Measurements from ENCODE around the gene MYLK.

Gene MYLK

GRCh38 chr3:123755085-123755484, 129.0 kb downstream of the MYLK start:
- Histone ChIP-seq H3K27me3 (ENCODE audit: control insufficient read depth, insufficient read depth, low read length) (no peaks in the 10 kb centered on the region), H3K9ac (ENCODE audit: low read length) (no peak overlapping the region), H3K9me3 (ENCODE audit: control insufficient read depth, low read depth, low read length) (no peaks in the 10 kb centered on the region), H3K36me3 (ENCODE audit: control insufficient read depth, low read depth, low read length) (no peaks in the 10 kb centered on the region), H3K4me3 (ENCODE audit: low read length) (no peak overlapping the region), H3K4me1 (ENCODE audit: control insufficient read depth, low read depth, low read length) (no peaks in the 10 kb centered on the region), H3K27ac (ENCODE audit: low read length) (no peak overlapping the region)

DNA sequence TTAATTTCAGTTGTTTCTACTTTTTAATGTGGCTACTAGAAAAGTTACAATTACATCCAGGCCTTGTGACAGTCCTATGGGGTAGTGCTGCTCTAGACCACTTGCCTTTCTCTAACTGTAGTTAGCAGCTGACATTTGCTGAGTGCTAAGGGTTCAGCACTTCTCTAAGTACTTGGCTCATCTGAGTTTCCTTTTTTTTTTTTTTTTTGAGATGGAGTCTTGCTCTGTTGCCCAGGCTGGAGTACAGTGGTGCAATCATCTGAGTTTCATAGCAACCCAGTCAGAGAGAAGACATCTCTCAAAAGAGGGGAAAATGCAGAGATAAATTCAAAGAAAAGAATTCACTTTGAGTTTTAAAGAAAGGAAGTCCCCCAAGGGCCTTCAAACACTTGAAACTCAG, 130.8 kb downstream of the MYLK start:
- Histone ChIP-seq H3K9ac (ENCODE audit: low read length) (no peak overlapping the region), H3K36me3 (ENCODE audit: control insufficient read depth, low read depth, low read length) (no peaks in the 10 kb centered on the region), H3K27ac (ENCODE audit: low read length) (no peak overlapping the region), H3K27me3 (ENCODE audit: control insufficient read depth, insufficient read depth, low read length) (no peaks in the 10 kb centered on the region), H3K4me1 (ENCODE audit: control insufficient read depth, low read depth, low read length) (no peaks in the 10 kb centered on the region), H3K4me3 (ENCODE audit: low read length) (no peak overlapping the region), H3K9me3 (ENCODE audit: control insufficient read depth, low read depth, low read length) (no peaks in the 10 kb centered on the region)

- Histone ChIP-seq H3K4me1 (ENCODE audit: control insufficient read depth, low read depth, low read length) (no peaks in the 10 kb centered on the region), H3K36me3 (ENCODE audit: control insufficient read depth, low read depth, low read length) (no peaks in the 10 kb centered on the region), H3K27ac (ENCODE audit: low read length) (no peak overlapping the region), H3K4me3 (ENCODE audit: low read length) (no peak overlapping the region), H3K9ac (ENCODE audit: low read length) (no peak overlapping the region), H3K9me3 (ENCODE audit: control insufficient read depth, low read depth, low read length) (no peaks in the 10 kb centered on the region), H3K27me3 (ENCODE audit: control insufficient read depth, insufficient read depth, low read length) (no peaks in the 10 kb centered on the region)
Observed at GRCh38 chr3:123752228-123752627, 131.9 kb downstream of the MYLK start.

DNA sequence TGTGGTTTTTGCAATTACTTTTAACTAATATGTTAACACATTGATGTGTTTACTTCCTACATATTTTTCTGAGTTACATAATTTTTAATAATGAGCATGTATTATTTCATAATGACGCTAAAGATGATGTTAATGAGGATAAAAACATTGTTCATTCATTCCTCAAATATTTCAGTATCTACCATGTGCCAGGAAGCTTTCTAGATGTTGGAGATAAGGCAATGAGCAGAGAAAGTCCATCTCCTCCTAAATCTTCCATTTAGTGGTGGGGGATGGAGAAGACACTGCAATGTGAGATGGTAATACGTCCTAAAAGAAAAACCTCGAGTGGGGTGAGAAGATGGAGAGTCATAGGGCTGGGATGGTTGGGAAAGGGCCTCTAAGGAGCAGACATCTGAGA, 132.7 kb downstream of the MYLK start:
- H3K9ac ChIP-seq (ENCODE audit: low read length): no peak overlapping the region
- no peaks in the 10 kb centered on the region for H3K9me3 ChIP-seq (ENCODE audit: control insufficient read depth, low read depth, low read length)
- H3K27ac ChIP-seq (ENCODE audit: low read length): no peak overlapping the region
- H3K4me3 ChIP-seq (ENCODE audit: low read length): no peak overlapping the region
- no peaks in the 10 kb centered on the region for H3K27me3 ChIP-seq (ENCODE audit: control insufficient read depth, insufficient read depth, low read length)
- no peaks in the 10 kb centered on the region for H3K4me1 ChIP-seq (ENCODE audit: control insufficient read depth, low read depth, low read length)
- no peaks in the 10 kb centered on the region for H3K36me3 ChIP-seq (ENCODE audit: control insufficient read depth, low read depth, low read length)

- Histone ChIP-seq H3K27ac (ENCODE audit: low read length) (no peak overlapping the region), H3K9ac (ENCODE audit: low read length) (no peak overlapping the region)
Observed at GRCh38 chr3:123750659-123751420, 133.3 kb downstream of the MYLK start.

DNA sequence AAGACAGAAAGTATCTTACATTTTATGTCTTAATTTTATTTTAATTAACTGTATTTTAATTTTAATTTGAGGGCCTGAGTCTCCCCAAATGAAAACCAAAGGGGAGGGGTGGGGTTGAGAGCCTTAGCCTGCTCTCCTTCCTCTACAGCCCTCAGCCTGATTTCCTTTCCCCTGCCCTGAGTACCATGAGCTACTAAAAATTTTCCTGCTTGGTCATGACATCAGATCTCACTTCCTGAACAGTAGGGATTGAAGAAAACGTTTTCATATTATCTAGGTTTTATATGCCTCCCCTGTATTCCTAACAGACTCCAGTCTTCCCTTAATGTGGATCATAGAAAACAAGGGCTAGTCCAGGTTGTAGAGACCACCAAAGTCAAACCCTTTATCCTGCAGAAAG, 133.9 kb downstream of the MYLK start:
- H3K4me1 ChIP-seq (ENCODE audit: control insufficient read depth, low read depth, low read length): no peaks in the 10 kb centered on the region
- no peak overlapping the region for H3K4me3 ChIP-seq (ENCODE audit: low read length)
- H3K9me3 ChIP-seq (ENCODE audit: control insufficient read depth, low read depth, low read length): no peaks in the 10 kb centered on the region
- H3K36me3 ChIP-seq (ENCODE audit: control insufficient read depth, low read depth, low read length): no peaks in the 10 kb centered on the region
- no peak overlapping the region for H3K27ac ChIP-seq (ENCODE audit: low read length)
- H3K9ac ChIP-seq (ENCODE audit: low read length): no peak overlapping the region
- no peaks in the 10 kb centered on the region for H3K27me3 ChIP-seq (ENCODE audit: control insufficient read depth, insufficient read depth, low read length)

More at GRCh38 chr3:123750659-123751420, 133.3 kb downstream of the MYLK start:
- Histone ChIP-seq H3K4me3 (ENCODE audit: low read length) (no peak overlapping the region), H3K36me3 (ENCODE audit: control insufficient read depth, low read depth, low read length) (no peaks in the 10 kb centered on the region), H3K27me3 (ENCODE audit: control insufficient read depth, insufficient read depth, low read length) (no peaks in the 10 kb centered on the region), H3K4me1 (ENCODE audit: control insufficient read depth, low read depth, low read length) (no peaks in the 10 kb centered on the region), H3K9me3 (ENCODE audit: control insufficient read depth, low read depth, low read length) (no peaks in the 10 kb centered on the region)

GRCh38 chr3:123749711-123750110, 134.4 kb downstream of the MYLK start:
- no peaks in the 10 kb centered on the region for H3K27me3 ChIP-seq (ENCODE audit: control insufficient read depth, insufficient read depth, low read length)
- no peak overlapping the region for H3K9ac ChIP-seq (ENCODE audit: low read length)
- H3K4me1 ChIP-seq (ENCODE audit: control insufficient read depth, low read depth, low read length): no peaks in the 10 kb centered on the region
- no peak overlapping the region for H3K27ac ChIP-seq (ENCODE audit: low read length)
- no peak overlapping the region for H3K4me3 ChIP-seq (ENCODE audit: low read length)
- H3K9me3 ChIP-seq (ENCODE audit: control insufficient read depth, low read depth, low read length): no peaks in the 10 kb centered on the region
- H3K36me3 ChIP-seq (ENCODE audit: control insufficient read depth, low read depth, low read length): no peaks in the 10 kb centered on the region

DNA sequence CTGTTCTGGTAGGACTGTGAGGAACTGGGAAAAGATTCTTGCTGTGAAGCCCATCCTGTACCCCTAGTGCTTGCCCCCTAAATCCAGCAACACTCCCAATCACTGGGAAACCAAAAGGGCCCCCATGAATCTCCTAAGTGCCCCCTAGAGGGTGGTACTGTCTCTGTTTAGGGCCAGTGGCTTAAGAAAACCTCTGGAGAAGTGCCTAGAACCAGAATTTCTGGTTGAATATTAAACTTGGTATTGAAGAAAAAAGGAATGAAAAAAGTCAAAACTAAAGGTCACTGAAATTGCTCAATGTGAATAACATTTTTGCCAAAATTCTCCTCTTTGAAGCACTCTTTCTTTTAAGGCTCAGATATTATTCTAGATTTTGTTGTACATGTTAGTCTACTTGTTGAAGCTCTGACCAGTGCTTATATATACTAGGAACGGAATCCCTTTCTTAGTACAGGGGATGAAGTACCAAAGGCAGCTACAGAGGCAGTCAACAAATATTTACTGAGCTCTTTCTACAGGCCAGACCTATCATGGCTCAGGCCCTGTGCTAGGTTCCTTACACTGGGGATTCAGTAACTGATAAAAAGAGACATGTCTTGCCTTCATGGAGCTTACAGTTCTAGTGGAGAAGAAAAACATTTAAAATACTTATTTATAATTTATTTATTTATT, 138.8 kb downstream of the MYLK start:
- H3K9me3 ChIP-seq (ENCODE audit: control insufficient read depth, low read depth, low read length): no peaks in the 10 kb centered on the region
- no peak overlapping the region for H3K4me3 ChIP-seq (ENCODE audit: low read length)
- H3K36me3 ChIP-seq (ENCODE audit: control insufficient read depth, low read depth, low read length): no peaks in the 10 kb centered on the region
- H3K9ac ChIP-seq (ENCODE audit: low read length): no peak overlapping the region
- no peaks in the 10 kb centered on the region for H3K27me3 ChIP-seq (ENCODE audit: control insufficient read depth, insufficient read depth, low read length)
- H3K4me1 ChIP-seq (ENCODE audit: control insufficient read depth, low read depth, low read length): no peaks in the 10 kb centered on the region
- no peak overlapping the region for H3K27ac ChIP-seq (ENCODE audit: low read length)

- H3K4me3 ChIP-seq (ENCODE audit: low read length): no peak overlapping the region
- H3K27ac ChIP-seq (ENCODE audit: low read length): no peak overlapping the region
- H3K9ac ChIP-seq (ENCODE audit: low read length): no peak overlapping the region
- no peaks in the 10 kb centered on the region for H3K36me3 ChIP-seq (ENCODE audit: control insufficient read depth, low read depth, low read length)
- H3K4me1 ChIP-seq (ENCODE audit: control insufficient read depth, low read depth, low read length): no peaks in the 10 kb centered on the region
- H3K27me3 ChIP-seq (ENCODE audit: control insufficient read depth, insufficient read depth, low read length): no peaks in the 10 kb centered on the region
- H3K9me3 ChIP-seq (ENCODE audit: control insufficient read depth, low read depth, low read length): no peaks in the 10 kb centered on the region
Observed at GRCh38 chr3:123744064-123744463, 140.1 kb downstream of the MYLK start.

- H3K4me3 ChIP-seq (ENCODE audit: low read length): no peak overlapping the region
- H3K9me3 ChIP-seq (ENCODE audit: control insufficient read depth, low read depth, low read length): no peaks in the 10 kb centered on the region
- H3K27me3 ChIP-seq (ENCODE audit: control insufficient read depth, insufficient read depth, low read length): no peaks in the 10 kb centered on the region
- no peaks in the 10 kb centered on the region for H3K36me3 ChIP-seq (ENCODE audit: control insufficient read depth, low read depth, low read length)
- no peak overlapping the region for H3K9ac ChIP-seq (ENCODE audit: low read length)
- no peak overlapping the region for H3K27ac ChIP-seq (ENCODE audit: low read length)
- no peaks in the 10 kb centered on the region for H3K4me1 ChIP-seq (ENCODE audit: control insufficient read depth, low read depth, low read length)
Observed at GRCh38 chr3:123743121-123743520, 141.0 kb downstream of the MYLK start.

DNA sequence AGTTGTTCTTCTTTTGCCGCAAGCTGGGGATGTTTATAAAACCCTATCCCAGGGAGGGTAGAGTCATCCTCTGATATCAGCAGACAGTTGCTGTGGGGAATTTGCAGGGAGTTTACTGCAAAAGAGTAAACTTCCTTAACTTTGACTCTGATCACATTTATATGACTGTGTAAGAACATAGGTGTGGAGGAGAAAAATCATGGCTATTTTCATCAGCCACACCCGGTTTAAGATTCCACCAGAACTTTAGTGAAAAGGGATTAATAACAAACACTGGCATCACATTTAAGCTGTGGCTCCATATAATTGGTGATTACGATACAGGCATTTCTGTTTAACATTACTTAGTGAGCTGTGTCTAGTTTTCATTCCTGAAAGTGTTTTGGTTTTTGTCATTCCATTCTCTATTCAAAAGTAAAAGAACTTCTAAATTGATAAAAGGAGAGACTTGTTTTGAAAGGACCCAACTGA, 143.1 kb downstream of the MYLK start:
- no peak overlapping the region for H3K9ac ChIP-seq (ENCODE audit: low read length)
- no peak overlapping the region for H3K4me3 ChIP-seq (ENCODE audit: low read length)
- no peaks in the 10 kb centered on the region for H3K9me3 ChIP-seq (ENCODE audit: control insufficient read depth, low read depth, low read length)
- no peaks in the 10 kb centered on the region for H3K4me1 ChIP-seq (ENCODE audit: control insufficient read depth, low read depth, low read length)
- no peak overlapping the region for H3K27ac ChIP-seq (ENCODE audit: low read length)
- no peaks in the 10 kb centered on the region for H3K36me3 ChIP-seq (ENCODE audit: control insufficient read depth, low read depth, low read length)
- H3K27me3 ChIP-seq (ENCODE audit: control insufficient read depth, insufficient read depth, low read length): no peaks in the 10 kb centered on the region

GRCh38 chr3:123740391-123740822, 143.7 kb downstream of the MYLK start:
- no peaks in the 10 kb centered on the region for H3K27me3 ChIP-seq (ENCODE audit: control insufficient read depth, insufficient read depth, low read length)
- no peaks in the 10 kb centered on the region for H3K9me3 ChIP-seq (ENCODE audit: control insufficient read depth, low read depth, low read length)
- H3K9ac ChIP-seq (ENCODE audit: low read length): no peak overlapping the region
- no peaks in the 10 kb centered on the region for H3K36me3 ChIP-seq (ENCODE audit: control insufficient read depth, low read depth, low read length)
- H3K4me3 ChIP-seq (ENCODE audit: low read length): no peak overlapping the region
- no peaks in the 10 kb centered on the region for H3K4me1 ChIP-seq (ENCODE audit: control insufficient read depth, low read depth, low read length)
- no peak overlapping the region for H3K27ac ChIP-seq (ENCODE audit: low read length)
